ENCODE data around the gene PODNL1.

Gene PODNL1

GRCh38 chr19:13960863-13961784, 22.9 kb upstream of the PODNL1 start:
- DNase-seq (ENCODE audit: low spot score), result no peak
- TF ChIP-seq, protein P1, sequence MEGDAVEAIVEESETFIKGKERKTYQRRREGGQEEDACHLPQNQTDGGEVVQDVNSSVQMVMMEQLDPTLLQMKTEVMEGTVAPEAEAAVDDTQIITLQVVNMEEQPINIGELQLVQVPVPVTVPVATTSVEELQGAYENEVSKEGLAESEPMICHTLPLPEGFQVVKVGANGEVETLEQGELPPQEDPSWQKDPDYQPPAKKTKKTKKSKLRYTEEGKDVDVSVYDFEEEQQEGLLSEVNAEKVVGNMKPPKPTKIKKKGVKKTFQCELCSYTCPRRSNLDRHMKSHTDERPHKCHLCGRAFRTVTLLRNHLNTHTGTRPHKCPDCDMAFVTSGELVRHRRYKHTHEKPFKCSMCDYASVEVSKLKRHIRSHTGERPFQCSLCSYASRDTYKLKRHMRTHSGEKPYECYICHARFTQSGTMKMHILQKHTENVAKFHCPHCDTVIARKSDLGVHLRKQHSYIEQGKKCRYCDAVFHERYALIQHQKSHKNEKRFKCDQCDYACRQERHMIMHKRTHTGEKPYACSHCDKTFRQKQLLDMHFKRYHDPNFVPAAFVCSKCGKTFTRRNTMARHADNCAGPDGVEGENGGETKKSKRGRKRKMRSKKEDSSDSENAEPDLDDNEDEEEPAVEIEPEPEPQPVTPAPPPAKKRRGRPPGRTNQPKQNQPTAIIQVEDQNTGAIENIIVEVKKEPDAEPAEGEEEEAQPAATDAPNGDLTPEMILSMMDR (IDR thresholded peaks at IDR 0.05), result no peak
- H3K4me3 ChIP-seq, result no peak overlapping the region
- no peak overlapping the region for H3K27ac ChIP-seq

DNA sequence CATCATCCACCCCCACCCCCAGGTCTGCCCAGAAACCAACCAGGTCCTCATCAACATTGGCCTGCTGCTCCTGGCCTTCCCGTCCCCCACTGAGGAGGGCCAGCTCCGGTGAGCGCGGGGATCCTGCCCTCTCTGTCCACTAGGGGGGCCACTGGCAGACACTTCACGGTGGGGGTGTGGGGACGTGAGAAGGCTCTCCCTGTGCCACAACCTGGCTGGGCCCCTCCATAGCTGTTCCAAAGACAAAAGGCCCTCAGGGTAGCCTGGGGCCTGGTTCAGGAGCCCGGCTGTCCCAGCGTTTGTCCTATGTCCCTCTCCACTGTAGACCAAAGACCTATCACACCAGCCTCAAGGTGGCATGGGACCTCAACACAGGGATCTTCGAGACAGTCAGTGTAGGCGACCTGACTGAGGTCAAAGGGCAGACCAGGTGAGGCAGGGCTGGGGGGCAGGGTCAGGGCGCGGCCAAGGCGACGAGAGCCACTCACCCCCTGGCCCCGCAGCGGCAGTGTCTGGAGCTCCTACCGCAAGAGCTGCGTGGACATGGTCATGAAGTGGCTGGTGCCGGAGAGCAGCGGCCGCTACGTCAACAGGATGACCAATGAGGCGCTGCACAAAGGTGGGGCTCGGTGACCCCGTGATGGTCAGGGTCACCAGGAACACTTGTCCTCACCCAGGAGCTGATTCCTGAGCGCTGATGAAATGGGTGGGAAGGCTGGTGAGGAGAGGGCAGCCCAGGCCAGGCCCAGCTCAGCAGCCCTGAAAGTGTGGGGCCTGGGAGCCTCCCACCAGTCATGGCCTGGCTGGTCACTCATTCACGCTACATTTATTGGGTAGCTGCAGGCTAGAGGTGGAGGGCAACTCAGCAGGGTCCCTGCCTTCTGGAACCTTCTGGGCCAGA, 22.0 kb upstream of the PODNL1 start:
- DNase-seq (ENCODE audit: low spot score), result no peak
- H3K27ac ChIP-seq, result no peak overlapping the region
- TF ChIP-seq, protein P1 (IDR thresholded peaks at IDR 0.05), result no peak
- no peak overlapping the region for H3K4me3 ChIP-seq

GRCh38 chr19:13959141-13959961, 21.1 kb upstream of the PODNL1 start:
- TF ChIP-seq, protein P1 (IDR thresholded peaks at IDR 0.05), result no peak
- H3K27ac ChIP-seq, result no peak overlapping the region
- H3K4me3 ChIP-seq, result no peak overlapping the region
- DNase-seq (ENCODE audit: low spot score), result no peak

- no peak for DNase-seq (ENCODE audit: low spot score)
- H3K27ac ChIP-seq, result no peak overlapping the region
- no peak overlapping the region for H3K4me3 ChIP-seq
- TF ChIP-seq, protein P1 (IDR thresholded peaks at IDR 0.05), result no peak
These were observed 19.8 kb upstream of the PODNL1 start for GRCh38 chr19:13958043-13958442.

- no peak for DNase-seq (ENCODE audit: low spot score)
- TF ChIP-seq, protein P1 (IDR thresholded peaks at IDR 0.05), result no peak
- no peak overlapping the region for H3K27ac ChIP-seq
These were observed 18.8 kb upstream of the PODNL1 start for GRCh38 chr19:13957051-13957450.

GRCh38 chr19:13956365-13956744, 18.1 kb upstream of the PODNL1 start:
- DNase-seq (ENCODE audit: low spot score), result no peak
- TF ChIP-seq, protein P1 (IDR thresholded peaks at IDR 0.05), result no peak
- H3K27ac ChIP-seq, result no peak overlapping the region

More at GRCh38 chr19:13957051-13957450, 18.8 kb upstream of the PODNL1 start:
- H3K4me3 ChIP-seq, result no peak overlapping the region

More at GRCh38 chr19:13956365-13956744, 18.1 kb upstream of the PODNL1 start:
- H3K4me3 ChIP-seq, result no peak overlapping the region
